ENCODE results near the gene MPPED2.

The MPPED2 gene

GRCh38 chr11:30522536-30523243 lies 63.5 kb downstream of the MPPED2 start:
- TF ChIP-seq EZH2 (optimal IDR thresholded peaks at IDR 0.05; ENCODE audit: low read depth, low read length) (no peak), EZH2phosphoT487 (IDR thresholded peaks at IDR 0.05; ENCODE audit: low read length) (no peak), CTCF (IDR thresholded peaks at IDR 0.05; ENCODE audit: low read length) (no peak)
- no peak overlapping the region for H3K4me2 ChIP-seq (ENCODE audit: low read depth, low read length)
- no peaks in the 10 kb centered on the region for H3K9me2 ChIP-seq (replicated peaks; ENCODE audit: insufficient read depth, low read length)
- H3K4me3 ChIP-seq (ENCODE audit: low read length) = no peak overlapping the region
- H3F3A ChIP-seq (ENCODE audit: insufficient read depth, low read length) = no peaks in the 10 kb centered on the region
- no peak overlapping the region for H2AFZ ChIP-seq (ENCODE audit: low read length)
- H3K9me3 ChIP-seq (replicated peaks; ENCODE audit: insufficient read depth, low read length) = no peaks in the 10 kb centered on the region
- no peak for DNase-seq
- H3K4me1 ChIP-seq (ENCODE audit: low read length) = no peaks in the 10 kb centered on the region
- no peaks in the 10 kb centered on the region for H3K36me3 ChIP-seq (replicated peaks; ENCODE audit: insufficient read depth, low read length)
- no peaks in the 10 kb centered on the region for H4K20me1 ChIP-seq (ENCODE audit: insufficient read depth, low read length)
- H3K27me3 ChIP-seq (replicated peaks; ENCODE audit: insufficient read depth, low read length) = no peaks in the 10 kb centered on the region
- H3K27ac ChIP-seq (ENCODE audit: low read length) = no peak overlapping the region
- no peaks in the 10 kb centered on the region for H3K79me2 ChIP-seq (ENCODE audit: low read length)
- H3K9ac ChIP-seq (ENCODE audit: low read length) = no peak overlapping the region

- no peak overlapping the region for H3K4me2 ChIP-seq (ENCODE audit: low read depth, low read length)
- H3K9me3 ChIP-seq (replicated peaks; ENCODE audit: insufficient read depth, low read length) = no peaks in the 10 kb centered on the region
- no peak overlapping the region for H3K4me3 ChIP-seq (ENCODE audit: low read length)
- no peaks in the 10 kb centered on the region for H3K9me2 ChIP-seq (replicated peaks; ENCODE audit: insufficient read depth, low read length)
- no peak overlapping the region for H2AFZ ChIP-seq (ENCODE audit: low read length)
- H3K79me2 ChIP-seq (ENCODE audit: low read length) = no peaks in the 10 kb centered on the region
- no peaks in the 10 kb centered on the region for H3K4me1 ChIP-seq (ENCODE audit: low read length)
- TF ChIP-seq EZH2 (optimal IDR thresholded peaks at IDR 0.05; ENCODE audit: low read depth, low read length) (no peak), CTCF (IDR thresholded peaks at IDR 0.05; ENCODE audit: low read length) (no peak), EZH2phosphoT487 (IDR thresholded peaks at IDR 0.05; ENCODE audit: low read length) (no peak)
- no peaks in the 10 kb centered on the region for H3F3A ChIP-seq (ENCODE audit: insufficient read depth, low read length)
- H4K20me1 ChIP-seq (ENCODE audit: insufficient read depth, low read length) = no peaks in the 10 kb centered on the region
- no peak for DNase-seq
- no peak overlapping the region for H3K27ac ChIP-seq (ENCODE audit: low read length)
- H3K27me3 ChIP-seq (replicated peaks; ENCODE audit: insufficient read depth, low read length) = no peaks in the 10 kb centered on the region
- no peaks in the 10 kb centered on the region for H3K36me3 ChIP-seq (replicated peaks; ENCODE audit: insufficient read depth, low read length)
- H3K9ac ChIP-seq (ENCODE audit: low read length) = no peak overlapping the region
Measured at GRCh38 chr11:30521297-30522071, 64.7 kb downstream of the MPPED2 start.

- no peak for TF ChIP-seq EZH2phosphoT487 (IDR thresholded peaks at IDR 0.05; ENCODE audit: low read length)
- no peak for TF ChIP-seq CTCF (IDR thresholded peaks at IDR 0.05; ENCODE audit: low read length)
- no peak for TF ChIP-seq EZH2 (optimal IDR thresholded peaks at IDR 0.05; ENCODE audit: low read depth, low read length)
- H3F3A ChIP-seq (ENCODE audit: insufficient read depth, low read length) = no peaks in the 10 kb centered on the region
- no peaks in the 10 kb centered on the region for H3K9me2 ChIP-seq (replicated peaks; ENCODE audit: insufficient read depth, low read length)
- H3K4me2 ChIP-seq (ENCODE audit: low read depth, low read length) = no peak overlapping the region
- no peak overlapping the region for H3K27ac ChIP-seq (ENCODE audit: low read length)
- H3K4me1 ChIP-seq (ENCODE audit: low read length) = no peaks in the 10 kb centered on the region
- no peaks in the 10 kb centered on the region for H3K36me3 ChIP-seq (replicated peaks; ENCODE audit: insufficient read depth, low read length)
- H3K4me3 ChIP-seq (ENCODE audit: low read length) = no peak overlapping the region
- H3K27me3 ChIP-seq (replicated peaks; ENCODE audit: insufficient read depth, low read length) = no peaks in the 10 kb centered on the region
- no peaks in the 10 kb centered on the region for H3K79me2 ChIP-seq (ENCODE audit: low read length)
- H3K9ac ChIP-seq (ENCODE audit: low read length) = no peak overlapping the region
- no peak for DNase-seq
- H4K20me1 ChIP-seq (ENCODE audit: insufficient read depth, low read length) = no peaks in the 10 kb centered on the region
- no peaks in the 10 kb centered on the region for H3K9me3 ChIP-seq (replicated peaks; ENCODE audit: insufficient read depth, low read length)
- no peak overlapping the region for H2AFZ ChIP-seq (ENCODE audit: low read length)
Measured at GRCh38 chr11:30513087-30513486, 73.1 kb downstream of the MPPED2 start.
